LNCaP clone FGC (cell line): Measurements from ENCODE around the gene ULK3.
A peak's percentile ranks its signal among the peaks of the same experiment; 100 is the strongest.
"Not testable (repeated sequence)": the region's sequence is repeated elsewhere in the genome, so short reads cannot be mapped to it uniquely, and the experiment has no call there.

ENCODE experiments used
- DNase-seq: peaks from one replicate; pipeline ENCODE4 v3.0.0-alpha.2; 2011; ENCODE audit warnings: low read depth
- H3K4me3 ChIP-seq: 2 replicates; pipeline ENCODE4 v1.5.1; 2011; ENCODE audit warnings: mild to moderate bottlenecking, low read depth, low read length, control low read depth
- TF ChIP-seq, protein P1 (sequence below): IDR thresholded peaks from 2 replicates; pipeline ENCODE4 v1.5.1; 2012; ENCODE audit warnings: mild to moderate bottlenecking; ENCODE audit not compliant: control insufficient read depth, insufficient read depth; ENCODE audit errors: extremely low read depth

The ULK3 gene

DNA sequence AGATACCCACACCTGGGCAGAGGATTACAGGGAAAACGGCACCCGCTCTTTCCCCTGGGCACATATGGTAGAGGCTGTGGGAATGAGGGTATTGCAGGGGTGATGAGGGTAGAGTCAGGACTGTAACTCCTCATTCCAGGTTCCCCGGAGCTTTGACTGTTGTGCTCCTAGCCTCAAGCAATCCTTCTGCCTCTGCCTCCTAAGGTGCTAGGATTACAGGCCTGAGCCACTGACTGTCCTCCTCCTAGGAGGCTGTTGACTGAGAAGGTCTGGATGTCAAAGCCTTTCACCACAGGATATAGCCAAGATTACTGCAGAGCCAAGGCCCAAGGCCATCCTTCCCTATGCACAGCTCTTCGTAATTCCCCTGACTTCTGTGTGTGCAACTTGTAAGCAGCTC, 45.8 kb upstream of the ULK3 start:
- DNase-seq: no peak
- no peak overlapping the region for H3K4me3 ChIP-seq
- TF ChIP-seq, protein P1, sequence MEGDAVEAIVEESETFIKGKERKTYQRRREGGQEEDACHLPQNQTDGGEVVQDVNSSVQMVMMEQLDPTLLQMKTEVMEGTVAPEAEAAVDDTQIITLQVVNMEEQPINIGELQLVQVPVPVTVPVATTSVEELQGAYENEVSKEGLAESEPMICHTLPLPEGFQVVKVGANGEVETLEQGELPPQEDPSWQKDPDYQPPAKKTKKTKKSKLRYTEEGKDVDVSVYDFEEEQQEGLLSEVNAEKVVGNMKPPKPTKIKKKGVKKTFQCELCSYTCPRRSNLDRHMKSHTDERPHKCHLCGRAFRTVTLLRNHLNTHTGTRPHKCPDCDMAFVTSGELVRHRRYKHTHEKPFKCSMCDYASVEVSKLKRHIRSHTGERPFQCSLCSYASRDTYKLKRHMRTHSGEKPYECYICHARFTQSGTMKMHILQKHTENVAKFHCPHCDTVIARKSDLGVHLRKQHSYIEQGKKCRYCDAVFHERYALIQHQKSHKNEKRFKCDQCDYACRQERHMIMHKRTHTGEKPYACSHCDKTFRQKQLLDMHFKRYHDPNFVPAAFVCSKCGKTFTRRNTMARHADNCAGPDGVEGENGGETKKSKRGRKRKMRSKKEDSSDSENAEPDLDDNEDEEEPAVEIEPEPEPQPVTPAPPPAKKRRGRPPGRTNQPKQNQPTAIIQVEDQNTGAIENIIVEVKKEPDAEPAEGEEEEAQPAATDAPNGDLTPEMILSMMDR: no peak

DNA sequence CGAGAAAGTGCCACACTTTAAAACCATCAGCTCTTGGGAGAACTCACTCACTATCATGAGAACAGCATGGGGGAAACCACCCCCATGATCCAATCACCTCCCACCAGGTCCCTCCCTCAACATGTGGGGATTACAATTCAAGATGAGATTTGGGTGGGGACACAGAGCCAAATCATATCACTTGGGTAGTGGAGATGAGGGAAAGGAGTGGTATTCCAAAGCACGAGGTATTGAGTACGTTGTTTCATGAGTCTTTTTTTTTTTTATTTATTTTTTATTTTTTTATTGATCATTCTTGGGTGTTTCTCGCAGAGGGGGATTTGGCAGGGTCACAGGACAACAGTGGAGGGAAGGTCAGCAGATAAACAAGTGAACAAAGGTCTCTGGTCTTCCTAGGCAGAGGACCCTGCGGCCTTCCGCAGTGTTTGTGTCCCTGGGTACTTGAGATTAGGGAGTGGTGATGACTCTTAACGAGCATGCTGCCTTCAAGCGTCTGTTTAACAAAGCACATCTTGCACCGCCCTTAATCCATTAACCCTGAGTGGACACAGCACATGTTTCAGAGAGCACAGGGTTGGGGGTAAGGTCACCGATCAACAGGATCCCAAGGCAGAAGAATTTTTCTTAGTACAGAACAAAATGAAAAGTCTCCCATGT, 44.7 kb upstream of the ULK3 start:
- not testable (repeated sequence) for H3K4me3 ChIP-seq, DNase-seq

GRCh38 chr15:74885461-74885860, 42.5 kb upstream of the ULK3 start:
- H3K4me3 ChIP-seq: no peak overlapping the region
- TF ChIP-seq, protein P1: no peak
- DNase-seq: no peak

GRCh38 chr15:74884428-74885223, 41.7 kb upstream of the ULK3 start:
- H3K4me3 ChIP-seq: no peak overlapping the region
- no peak for DNase-seq
- TF ChIP-seq, protein P1: no peak

DNA sequence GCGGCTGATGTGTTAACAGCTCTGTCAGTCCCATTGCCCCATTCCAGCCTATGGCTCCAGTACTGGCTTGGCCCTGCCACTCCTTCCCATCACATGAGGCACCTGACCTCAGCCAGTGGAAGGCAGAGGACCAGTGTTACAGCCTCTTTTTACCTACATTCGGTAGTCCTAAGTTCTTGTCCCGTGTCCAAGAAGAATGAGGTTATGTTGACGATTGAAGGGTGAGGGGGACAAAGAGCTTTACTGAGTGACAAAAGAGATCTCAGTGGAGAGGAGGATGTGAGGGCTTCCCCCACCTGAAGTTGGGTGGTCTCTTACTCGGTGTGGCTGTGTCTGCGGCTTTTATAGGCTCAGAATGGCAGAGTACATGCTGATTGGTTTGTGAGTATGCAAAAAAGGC, 39.6 kb upstream of the ULK3 start:
- no peak for DNase-seq
- H3K4me3 ChIP-seq: no peak overlapping the region
- TF ChIP-seq, protein P1: no peak

GRCh38 chr15:74878273-74878672, 35.3 kb upstream of the ULK3 start:
- H3K4me3 ChIP-seq: no peak overlapping the region
- TF ChIP-seq, protein P1: no peak

GRCh38 chr15:74873756-74874424, 30.9 kb upstream of the ULK3 start:
- peak overlapping the region; percentile 82 for H3K4me3 ChIP-seq
- no peak for DNase-seq
- TF ChIP-seq, protein P1: no peak

More at GRCh38 chr15:74878273-74878672, 35.3 kb upstream of the ULK3 start:
- no peak for DNase-seq
